ENCODE measurements around the gene PPP1R3G.

- TF ChIP-seq POLR2A (IDR thresholded peaks at IDR 0.05) = no peak
- TF ChIP-seq CTCF (IDR thresholded peaks at IDR 0.05) = no peak
Observed at GRCh38 chr6:5098501-5099270, 13.5 kb downstream of the PPP1R3G start.

Data from body of pancreas (tissue), 4 donors.